ENCODE data around the gene RMND5B.
"Not testable (repeated sequence)": the region's sequence is repeated elsewhere in the genome, so short reads cannot be mapped to it uniquely, and the experiment has no call there.

RMND5B gene, protein sequence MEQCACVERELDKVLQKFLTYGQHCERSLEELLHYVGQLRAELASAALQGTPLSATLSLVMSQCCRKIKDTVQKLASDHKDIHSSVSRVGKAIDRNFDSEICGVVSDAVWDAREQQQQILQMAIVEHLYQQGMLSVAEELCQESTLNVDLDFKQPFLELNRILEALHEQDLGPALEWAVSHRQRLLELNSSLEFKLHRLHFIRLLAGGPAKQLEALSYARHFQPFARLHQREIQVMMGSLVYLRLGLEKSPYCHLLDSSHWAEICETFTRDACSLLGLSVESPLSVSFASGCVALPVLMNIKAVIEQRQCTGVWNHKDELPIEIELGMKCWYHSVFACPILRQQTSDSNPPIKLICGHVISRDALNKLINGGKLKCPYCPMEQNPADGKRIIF

DNA sequence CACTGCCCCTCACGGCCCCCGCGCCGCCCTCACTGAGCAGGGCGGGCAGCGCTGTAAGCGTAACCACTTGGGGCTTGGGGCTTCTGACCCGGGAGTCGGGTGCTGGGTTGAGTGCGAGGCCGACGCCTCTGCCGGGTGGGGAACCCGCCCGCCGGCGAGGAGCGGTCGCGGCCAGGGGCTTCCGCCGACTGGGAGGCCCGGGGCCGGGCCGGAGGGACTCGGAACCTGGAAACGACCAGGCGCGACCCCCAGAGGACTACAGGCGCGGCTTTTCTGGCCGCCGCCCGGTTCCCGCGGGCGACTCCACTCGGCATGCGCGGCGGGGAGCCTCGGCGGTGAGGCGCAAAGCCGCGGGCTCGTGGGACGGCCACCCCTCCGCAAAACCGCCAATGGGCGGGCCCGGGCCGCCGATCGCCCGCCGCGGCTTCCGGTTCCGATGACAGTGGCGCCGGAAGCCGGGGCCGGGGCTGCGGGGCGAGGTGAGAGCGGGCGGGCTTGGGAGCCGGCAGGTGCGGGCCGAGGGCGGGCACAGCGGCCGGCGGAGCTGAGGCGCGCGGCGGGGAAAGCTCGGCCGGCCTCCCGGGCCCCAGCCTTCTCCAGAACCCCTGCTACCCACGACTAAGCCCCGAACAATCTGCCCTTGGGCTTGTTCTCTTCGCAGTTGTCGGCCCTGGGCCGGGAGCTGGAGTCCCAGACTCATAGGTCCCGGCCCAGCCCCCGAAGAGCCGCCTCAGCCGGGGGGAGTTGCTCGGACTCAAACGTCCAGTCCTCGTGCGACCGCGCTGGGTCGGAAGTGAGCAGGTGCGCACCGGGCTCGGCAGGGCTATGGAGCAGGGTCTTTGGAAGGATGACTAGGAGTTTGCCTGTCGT is at the start of gene RMND5B:
Gene RMND5B, plus strand, starts transcription at position 439 of the 870 bp plus-strand sequence. CDS start 7,106 bp downstream, outside the sequence.
- FAIRE-seq = no peak

GRCh38 chr5:178081571-178082243 is 49.1 kb upstream of the RMND5B start:
- no peak for FAIRE-seq

- FAIRE-seq = no peak
These were observed 46.9 kb upstream of the RMND5B start for GRCh38 chr5:178083922-178084321.

GRCh38 chr5:178085316-178085715 is 45.5 kb upstream of the RMND5B start:
- FAIRE-seq = no peak

DNA sequence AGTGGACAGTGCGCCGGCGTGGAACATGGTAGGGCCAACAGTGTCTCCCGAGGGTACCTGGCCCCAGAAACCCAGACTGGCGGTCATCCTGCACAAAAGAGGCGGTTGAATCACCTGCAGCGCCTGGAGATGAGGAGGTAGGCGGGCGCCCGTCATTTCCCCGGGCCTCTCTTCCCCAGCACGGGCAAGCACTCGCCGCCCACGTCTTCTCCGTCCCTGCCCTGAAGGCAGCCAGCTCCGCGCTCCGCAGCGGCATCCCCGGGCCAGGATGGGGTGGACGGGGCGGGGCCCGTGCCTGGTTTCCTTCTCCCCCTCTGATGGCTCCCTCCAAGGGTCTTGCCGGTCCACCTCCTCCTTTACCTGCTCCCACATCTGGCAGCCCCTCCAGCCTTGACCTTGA is 44.5 kb upstream of the RMND5B start:
- no peak for FAIRE-seq

GRCh38 chr5:178087199-178087598 is 43.6 kb upstream of the RMND5B start:
- not testable (repeated sequence) for FAIRE-seq

- no peak for FAIRE-seq
These were observed 40.0 kb upstream of the RMND5B start for GRCh38 chr5:178090856-178091255.

- FAIRE-seq = no peak
These were observed 37.7 kb upstream of the RMND5B start for GRCh38 chr5:178093134-178093533.

DNA sequence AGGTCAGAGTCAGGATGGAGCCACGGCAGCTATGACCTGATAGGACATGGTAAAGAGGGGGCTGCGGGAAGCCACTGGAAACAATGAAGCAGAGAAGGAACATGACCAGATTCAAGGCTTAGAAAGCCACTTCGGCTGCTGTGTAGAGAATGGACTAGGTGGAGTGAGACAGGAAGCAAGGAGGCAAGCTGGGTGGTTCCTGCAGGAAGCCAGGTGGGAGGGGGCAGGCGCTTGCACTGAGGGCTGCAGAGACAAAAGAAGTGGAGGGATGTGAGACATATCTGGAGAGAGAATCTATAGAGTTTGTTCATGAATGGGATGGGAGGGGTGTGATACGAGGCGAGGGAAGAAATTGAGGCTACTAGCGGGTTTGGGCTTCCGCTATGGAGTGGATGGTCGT is 36.5 kb upstream of the RMND5B start:
- FAIRE-seq = no peak

DNA sequence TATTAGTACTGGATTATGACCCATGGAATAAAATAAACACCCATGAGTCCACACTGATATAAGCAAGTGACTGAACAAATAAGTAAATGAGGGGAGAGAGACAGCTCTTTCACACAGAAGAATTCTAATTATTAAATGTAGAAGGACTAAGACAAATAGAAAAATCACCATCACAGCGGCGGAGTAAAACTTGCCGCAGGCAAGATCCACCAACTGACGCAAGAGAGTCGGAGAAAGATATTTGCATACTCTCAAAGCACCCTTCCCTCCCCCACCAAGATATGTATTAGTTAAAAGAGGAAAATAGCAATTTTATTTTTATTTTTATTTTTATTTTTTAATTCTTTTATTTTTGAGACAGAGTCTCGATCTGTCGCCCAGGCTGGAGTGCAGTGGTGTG is 32.1 kb upstream of the RMND5B start:
- FAIRE-seq = no peak

GRCh38 chr5:178103612-178104011 is 27.2 kb upstream of the RMND5B start:
- FAIRE-seq = no peak

GRCh38 chr5:178104492-178104891 is 26.3 kb upstream of the RMND5B start:
- no peak for FAIRE-seq

GRCh38 chr5:178106086-178106485 is 24.7 kb upstream of the RMND5B start:
- no peak for FAIRE-seq

DNA sequence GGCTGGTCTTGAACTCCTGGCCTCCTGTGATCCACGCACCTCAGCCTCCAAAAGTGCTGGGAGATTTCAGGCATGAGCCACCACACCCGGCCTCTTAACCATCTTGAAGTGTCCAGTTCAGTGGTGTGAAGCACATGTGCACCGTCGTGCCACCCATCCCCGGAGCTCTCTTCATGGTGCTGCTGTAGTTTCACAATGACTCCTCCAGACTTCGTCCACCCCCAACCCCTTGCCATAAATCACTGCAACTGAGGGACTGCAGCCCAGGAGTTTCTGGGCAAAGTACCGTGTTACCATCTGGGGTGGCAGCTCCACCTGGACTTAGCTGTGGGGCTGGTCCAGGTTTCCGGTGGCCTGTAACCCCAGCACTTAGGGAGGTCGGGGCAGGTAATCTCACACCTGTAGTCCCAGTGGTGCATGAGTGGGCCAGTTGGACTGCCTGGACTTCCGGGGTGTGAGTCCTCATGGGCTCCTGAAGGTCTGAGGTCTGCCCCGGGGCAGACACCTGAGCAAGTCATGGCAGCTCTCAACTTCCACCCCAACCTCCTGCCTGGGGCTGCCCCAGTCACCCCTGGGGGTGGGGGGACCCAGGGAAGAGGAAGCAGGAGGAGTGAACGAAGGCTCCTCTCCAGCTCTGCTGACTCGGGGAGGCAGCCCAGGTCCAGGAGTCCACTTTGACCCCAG is 24.1 kb upstream of the RMND5B start:
- no peak for FAIRE-seq

- FAIRE-seq = no peak
These were observed 23.0 kb upstream of the RMND5B start for GRCh38 chr5:178107756-178108310.

- FAIRE-seq = no peak
These were observed 22.4 kb upstream of the RMND5B start for GRCh38 chr5:178108446-178108845.

GRCh38 chr5:178108966-178109365 is 21.8 kb upstream of the RMND5B start:
- no peak for FAIRE-seq

DNA sequence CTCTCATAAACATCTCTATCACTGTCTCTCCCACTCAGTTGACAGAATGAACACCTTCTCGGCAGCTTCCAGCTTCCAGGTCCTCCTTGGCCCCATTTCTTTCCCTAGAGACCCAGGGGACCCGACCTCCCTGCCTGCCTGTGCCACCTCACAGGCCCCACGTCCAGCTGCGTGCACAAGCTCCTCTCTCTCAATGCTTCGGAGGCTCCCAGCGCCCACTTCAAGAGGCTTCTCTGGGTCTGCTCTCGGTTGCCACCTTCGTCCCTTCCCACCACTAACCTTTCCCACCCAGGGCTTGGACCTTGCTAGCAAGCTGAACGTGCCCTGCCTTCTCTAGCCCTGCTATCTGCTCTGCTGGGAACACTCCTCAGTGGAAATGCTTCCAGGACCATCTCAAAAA is 20.3 kb upstream of the RMND5B start:
- no peak for FAIRE-seq

GRCh38 chr5:178111925-178112324 is 18.9 kb upstream of the RMND5B start:
- FAIRE-seq = no peak

DNA sequence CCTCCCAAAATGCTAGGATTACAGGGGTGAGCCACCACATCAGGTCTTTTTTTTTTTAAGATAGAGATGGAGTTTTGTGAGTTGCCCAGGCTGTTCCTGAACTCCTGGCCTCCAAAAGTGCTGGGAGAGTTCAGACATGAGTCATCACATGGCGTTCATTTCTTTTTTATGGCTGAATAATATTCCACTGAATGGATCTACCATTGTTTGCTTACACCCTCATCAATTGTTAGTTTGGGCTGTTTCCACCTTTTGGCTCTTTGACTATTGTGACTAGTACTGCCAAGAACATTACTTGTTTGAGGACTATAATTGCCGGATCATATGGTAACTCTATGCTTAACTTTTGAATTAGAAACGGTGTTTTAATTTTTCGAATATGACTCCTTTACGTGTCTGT is 18.3 kb upstream of the RMND5B start:
- FAIRE-seq = no peak

DNA sequence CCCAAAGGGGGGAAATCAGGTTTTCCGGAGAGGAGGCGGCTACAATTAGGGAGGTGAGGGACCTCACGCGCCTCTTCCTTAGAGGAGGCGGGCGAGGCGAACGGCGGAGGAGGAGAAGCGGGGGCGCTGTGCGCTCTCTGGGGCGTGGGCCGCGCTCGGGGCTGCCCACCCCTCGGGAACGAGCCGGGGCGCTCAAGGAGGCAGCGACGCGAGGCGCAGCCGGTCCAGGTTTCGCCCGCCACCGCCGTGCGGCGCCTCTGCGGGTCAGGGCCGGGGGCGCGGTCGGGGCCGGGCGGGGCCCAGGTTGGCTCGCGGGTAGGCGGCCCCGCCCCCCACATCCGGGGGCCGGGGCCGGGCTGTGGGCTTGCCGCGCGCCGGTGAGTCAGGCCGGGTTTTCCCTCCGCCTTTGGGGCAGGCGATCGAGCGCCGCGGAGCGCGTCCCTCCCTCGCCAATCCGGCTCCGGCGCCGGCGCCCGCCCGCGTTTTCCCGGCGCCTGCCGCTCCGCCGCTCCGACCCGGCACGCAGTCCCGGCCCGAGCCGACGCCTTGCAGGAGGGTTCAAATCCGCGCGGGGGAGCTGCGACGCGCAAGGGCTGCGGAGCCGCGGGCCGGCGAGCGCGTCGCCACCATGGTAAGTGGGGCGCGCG is 17.6 kb upstream of the RMND5B start, which contains the start of gene N4BP3:
Gene N4BP3, plus strand, starts transcription at position 392 of the 647 bp plus-strand sequence. CDS start 6,052 bp downstream, outside the sequence.
- no peak for FAIRE-seq

GRCh38 chr5:178113841-178114324 is 16.9 kb upstream of the RMND5B start:
- no peak for FAIRE-seq

All from islet of Langerhans (tissue), 1 donor.